Stimulated activated CD8-positive, alpha-beta memory T cell treated with anti-CD3 and anti-CD28 coated beads, Interleukin-15, amount 100 ng/mL, for 48 hours (primary cell): ENCODE results near the gene LRPAP1.
"Not testable (repeated sequence)": the region's sequence is repeated elsewhere in the genome, so short reads cannot be mapped to it uniquely, and the experiment has no call there.

Experiments
- DNase-seq, 2 donors: peaks; one replicate each; pipeline ENCODE4 v3.0.0-alpha.2; 2020; ENCODE audit warnings: low read depth in 2 of 2

Gene LRPAP1

DNA sequence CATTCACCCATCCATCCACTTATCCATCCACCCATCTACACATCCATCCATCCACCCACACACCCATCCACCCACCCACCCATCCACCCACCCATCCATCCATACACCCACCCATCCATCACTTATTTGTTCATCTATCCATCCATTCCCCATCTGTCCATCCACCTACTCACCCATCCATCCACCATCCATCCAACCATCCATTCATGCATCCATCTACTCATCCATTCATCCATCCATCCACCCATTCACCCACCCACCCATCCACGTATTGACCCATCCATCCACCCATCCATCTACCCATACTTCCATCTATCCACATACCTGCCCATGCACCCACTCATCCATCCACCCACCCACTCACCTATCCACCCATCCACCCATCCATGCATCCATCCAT, 28.2 kb upstream of the LRPAP1 start:
- not testable (repeated sequence) for DNase-seq

- DNase-seq = not testable (repeated sequence)
Measured at GRCh38 chr4:3559381-3560290, 27.4 kb upstream of the LRPAP1 start.

GRCh38 chr4:3558514-3558836, 26.3 kb upstream of the LRPAP1 start:
- DNase-seq = not testable (repeated sequence)

GRCh38 chr4:3557676-3558513, 25.7 kb upstream of the LRPAP1 start:
- DNase-seq = not testable (repeated sequence)

DNA sequence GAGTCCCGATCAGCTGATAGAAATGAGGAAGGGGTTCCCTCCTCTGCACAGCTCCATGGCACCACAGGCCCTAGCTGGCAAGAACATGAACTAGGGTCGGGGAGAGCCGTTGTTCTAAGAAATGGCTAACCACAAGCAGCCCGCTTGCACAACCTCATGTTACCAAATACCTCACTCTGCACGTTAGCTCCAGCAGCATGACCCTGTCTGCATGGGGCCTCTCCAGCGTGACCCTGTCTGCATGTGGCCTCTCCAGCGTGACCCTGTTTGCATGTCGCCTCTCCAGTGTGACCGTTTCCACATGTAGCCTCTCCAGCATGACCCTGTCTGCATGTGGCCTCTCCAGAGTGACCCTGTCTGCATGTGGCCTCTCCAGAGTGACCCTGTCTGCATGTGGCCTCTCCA, 24.9 kb upstream of the LRPAP1 start:
- not testable (repeated sequence) for DNase-seq

DNA sequence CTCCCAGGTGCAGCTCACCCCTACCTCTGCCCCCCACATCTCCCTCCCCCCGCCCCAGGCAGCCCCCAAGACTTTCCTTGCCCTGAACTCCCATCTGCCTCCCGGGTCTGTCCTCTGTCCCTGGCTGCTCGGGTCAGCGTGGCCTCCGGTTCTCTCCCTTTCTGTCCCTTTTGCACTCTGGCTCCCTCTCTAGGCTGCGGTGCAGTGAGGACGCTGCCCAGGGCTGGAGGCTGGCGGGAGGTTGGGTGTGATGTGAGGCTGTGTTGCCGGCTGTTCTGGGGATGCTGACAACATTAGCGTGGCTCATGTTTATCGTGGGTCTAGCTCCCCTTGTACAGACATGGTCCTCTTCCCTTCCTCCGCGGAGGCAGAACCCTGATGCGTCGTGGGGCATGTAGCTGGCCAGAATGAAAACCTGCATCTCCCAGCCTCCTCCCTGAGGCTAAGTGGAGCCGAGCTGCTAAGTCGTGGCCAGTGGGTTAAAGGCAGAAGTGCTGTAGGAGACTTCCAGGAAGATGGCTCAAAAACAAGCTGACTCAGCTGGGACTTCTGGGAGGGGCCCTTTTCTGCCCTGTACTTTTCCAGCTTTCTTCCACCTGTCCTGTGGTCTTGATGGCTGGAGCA, 24.1 kb upstream of the LRPAP1 start:
- not testable (repeated sequence) for DNase-seq

DNA sequence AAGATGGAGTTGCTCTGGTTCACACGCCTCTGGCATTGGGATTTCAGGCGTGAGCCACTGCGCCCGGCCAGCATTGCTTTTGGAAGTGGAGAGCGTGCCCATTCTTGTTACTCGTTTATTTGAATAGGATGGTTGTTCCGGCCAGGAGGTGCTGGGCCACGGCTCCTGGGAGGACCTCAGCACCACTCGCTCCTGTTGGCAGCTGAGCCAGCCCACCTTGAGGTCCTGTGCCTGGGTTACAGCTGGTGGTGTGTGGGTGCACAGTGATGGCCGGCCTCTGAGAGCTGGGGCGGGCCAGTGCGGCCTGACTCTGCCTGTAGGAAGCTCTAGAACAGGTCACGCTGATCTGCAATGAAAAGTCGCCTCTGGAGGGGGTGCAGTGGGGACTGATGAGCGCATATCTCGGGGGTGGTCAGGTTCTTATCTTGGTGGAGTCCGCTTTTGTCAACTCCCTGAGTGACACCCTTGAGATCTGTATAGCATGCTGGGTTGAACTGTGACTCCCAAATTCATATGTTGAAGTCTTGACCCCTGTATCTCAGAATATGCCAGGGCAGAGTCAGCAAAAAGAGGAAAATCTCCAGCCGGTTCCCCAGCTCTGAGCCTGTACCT, 23.3 kb upstream of the LRPAP1 start:
- not testable (repeated sequence) for DNase-seq

GRCh38 chr4:3551366-3551765, 19.1 kb upstream of the LRPAP1 start:
- DNase-seq = not testable (repeated sequence)

- DNase-seq = not testable (repeated sequence)
Measured at GRCh38 chr4:3550792-3551325, 18.6 kb upstream of the LRPAP1 start.

GRCh38 chr4:3550041-3550440, 17.8 kb upstream of the LRPAP1 start:
- DNase-seq = not testable (repeated sequence)

DNA sequence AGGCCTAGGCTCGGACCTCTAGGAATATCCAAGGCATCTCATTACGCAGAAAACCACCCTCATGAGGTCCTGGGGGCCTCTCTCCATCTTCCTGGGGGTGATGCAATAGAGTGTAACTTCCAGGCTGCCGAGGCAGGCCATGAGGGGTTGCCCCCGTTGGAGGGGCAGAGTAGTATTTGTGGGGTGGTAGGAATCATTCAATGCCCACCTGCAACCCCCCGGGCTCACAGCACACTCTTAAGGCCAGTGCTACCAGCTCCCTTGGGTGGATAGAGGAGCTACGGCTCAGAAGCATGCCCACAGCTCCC, 17.4 kb upstream of the LRPAP1 start:
- DNase-seq = not testable (repeated sequence)

DNA sequence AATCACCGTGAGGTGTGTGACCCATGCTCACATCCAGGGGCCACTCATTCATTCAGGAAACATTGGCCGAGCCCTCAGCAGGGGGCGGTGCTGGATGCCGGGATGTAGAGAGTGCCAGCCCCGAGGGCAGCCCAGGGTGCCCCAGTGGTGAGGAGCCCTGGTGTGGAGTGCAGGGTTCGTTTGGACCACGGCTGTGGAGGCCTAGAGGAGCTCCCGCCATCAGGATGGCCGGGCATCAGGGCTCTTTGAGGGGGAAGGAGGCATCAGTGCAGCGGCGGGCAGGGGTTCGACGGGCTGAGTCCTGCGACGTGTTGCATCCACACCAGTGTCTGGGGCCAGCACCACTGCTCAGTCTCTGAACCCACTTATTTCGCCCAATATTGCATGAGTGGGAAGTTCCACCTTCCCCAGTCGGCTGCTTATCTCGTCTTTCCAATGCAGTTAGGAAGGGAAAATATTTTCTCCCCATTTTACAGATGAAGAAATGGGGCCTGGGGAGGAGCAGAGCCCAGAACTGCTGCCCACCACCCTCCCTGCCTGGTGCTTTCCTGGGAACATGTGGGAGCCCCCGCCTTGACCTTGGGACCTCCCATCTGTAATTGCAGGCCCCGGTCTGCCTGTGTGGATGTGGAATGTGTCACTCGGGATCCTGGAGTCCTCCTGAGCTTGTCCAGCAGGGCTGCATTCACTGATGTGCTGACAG, 16.9 kb upstream of the LRPAP1 start:
- not testable (repeated sequence) for DNase-seq

- not testable (repeated sequence) for DNase-seq
Measured at GRCh38 chr4:3546721-3547120, 14.5 kb upstream of the LRPAP1 start.

DNA sequence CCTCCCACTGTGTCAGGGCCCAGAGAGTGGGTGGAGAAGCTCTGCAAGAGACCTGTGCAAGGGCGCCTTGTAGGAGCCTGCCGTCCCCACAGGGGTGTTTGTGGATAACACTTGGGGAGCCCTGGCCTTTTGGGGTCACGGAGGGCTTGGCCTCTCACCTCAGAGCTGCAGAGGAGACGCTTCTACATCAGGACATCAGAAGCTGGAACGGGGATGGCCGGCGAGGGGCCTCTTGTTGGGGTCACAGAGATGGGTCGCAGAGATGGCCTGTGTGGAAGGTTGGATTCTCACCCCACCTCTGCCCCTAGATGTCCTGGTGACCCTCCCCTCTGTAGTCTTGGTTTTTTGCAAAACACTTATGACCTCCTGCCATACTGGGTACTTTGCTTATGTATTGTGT, 13.1 kb upstream of the LRPAP1 start:
- DNase-seq = not testable (repeated sequence)

GRCh38 chr4:3544259-3545025, 12.2 kb upstream of the LRPAP1 start:
- DNase-seq = not testable (repeated sequence)

DNA sequence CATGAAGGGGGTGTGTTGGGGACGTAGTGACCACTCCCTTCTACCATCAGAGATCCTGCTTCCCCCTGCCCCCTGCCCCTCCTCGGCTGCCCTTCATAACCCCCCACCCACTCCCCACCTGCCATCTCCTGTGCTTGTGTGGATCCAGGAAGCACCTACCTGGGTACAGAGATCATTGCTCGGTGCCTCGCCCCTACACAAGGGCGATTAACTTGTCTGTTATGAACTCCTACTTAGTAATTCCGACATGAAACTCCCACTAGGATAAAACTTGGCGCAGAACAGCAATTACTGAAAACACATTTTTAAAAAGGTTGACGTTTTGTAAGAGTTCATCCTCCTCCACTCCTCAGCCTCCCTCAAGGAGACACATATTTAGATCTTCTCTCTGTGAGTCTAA, 11.2 kb upstream of the LRPAP1 start:
- DNase-seq = not testable (repeated sequence)

DNA sequence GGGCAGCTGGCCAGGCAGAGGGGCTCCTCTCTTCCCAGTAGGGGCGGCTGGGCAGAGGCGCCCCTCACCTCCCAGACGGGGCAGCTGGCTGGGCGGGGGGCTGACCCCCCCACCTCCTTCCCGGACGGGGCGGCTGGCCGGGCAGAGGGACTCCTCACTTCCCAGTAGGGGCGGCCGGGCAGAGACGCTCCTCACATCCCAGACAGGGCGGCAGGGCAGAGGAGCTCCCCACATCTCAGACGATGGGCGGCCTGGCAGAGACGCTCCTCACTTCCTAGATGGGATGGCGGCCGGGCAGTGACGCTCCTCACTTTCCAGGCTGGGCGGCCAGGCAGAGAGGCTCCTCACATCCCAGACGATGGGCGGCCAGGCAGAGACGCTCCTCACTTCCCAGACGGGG, 6.7 kb upstream of the LRPAP1 start:
- DNase-seq = not testable (repeated sequence)

DNA sequence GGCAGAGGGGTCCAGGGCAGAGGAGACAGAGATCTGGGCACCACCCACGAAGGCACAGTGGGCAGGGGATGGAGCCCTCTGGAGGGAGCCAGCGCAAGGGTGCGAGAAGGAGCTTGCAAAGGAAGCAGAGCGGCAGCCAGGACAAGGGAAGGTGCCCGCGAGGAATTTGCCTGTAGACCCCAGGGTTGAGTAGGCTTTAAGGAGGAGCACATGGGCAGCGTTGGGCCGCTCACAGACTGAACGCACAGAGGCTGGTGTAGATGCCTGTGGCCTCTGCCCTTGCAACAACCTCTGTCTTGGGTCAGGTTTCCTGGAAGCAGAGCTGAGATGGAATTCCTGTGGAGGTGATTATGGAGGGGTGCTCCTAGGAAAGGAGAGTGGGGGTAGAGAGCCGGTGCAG, 3.6 kb upstream of the LRPAP1 start:
- DNase-seq = not testable (repeated sequence)

DNA sequence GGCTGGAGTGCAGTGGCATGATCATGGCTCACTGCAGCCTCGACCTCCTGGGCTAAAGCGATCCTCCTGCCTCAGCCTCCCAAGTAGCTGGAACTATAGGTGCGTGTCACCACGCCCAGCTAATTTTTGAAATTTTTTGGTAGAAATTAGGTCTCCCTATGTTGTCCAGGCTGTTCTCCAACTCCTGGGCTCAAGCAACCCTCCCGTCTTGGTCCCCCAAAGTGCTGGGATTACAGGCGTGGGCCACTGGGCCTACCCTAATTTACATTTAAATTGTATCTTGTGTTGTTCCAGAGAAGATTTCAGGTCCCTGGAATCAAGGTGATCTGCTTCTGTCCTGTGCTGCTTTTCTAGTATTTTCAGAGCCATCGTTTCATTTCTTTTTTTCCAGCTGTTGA, 1.2 kb upstream of the LRPAP1 start:
- no peak for DNase-seq

GRCh38 chr4:3532751-3533422, 665 bp upstream of the LRPAP1 start:
- DNase-seq = no peak
